Type B pancreatic cell (in vitro differentiated cells): Measurements from ENCODE around the gene NAV2. TPM values are rescaled to one million over a fixed set of nuclear protein-coding genes. Genes with fewer than 3 reads are reported as not detected.

Source experiments
- DNase-seq: peaks from one replicate; pipeline ENCODE4 v3.0.0; 2021; ENCODE audit warnings: mixed read lengths; ENCODE audit not compliant: unreplicated experiment; ENCODE audit errors: extremely low spot score
- H3K27ac Mint-ChIP-seq: 2 replicates; pipeline ENCODE4 v1.8.0; 2021; ENCODE audit warnings: mild to moderate bottlenecking, mixed read lengths
- H3K27me3 Mint-ChIP-seq: 2 replicates; pipeline ENCODE4 v1.8.0; 2021; ENCODE audit warnings: mixed read lengths
- H3K36me3 Mint-ChIP-seq: 2 replicates; pipeline ENCODE4 v1.8.0; 2021; ENCODE audit warnings: mixed read lengths
- H3K4me1 Mint-ChIP-seq: one replicate; pipeline ENCODE4 v1.8.0; 2021; ENCODE audit warnings: mixed read lengths; ENCODE audit not compliant: unreplicated experiment
- H3K4me3 Mint-ChIP-seq: 2 replicates; pipeline ENCODE4 v1.8.0; 2021; ENCODE audit warnings: mild to moderate bottlenecking, mixed read lengths
- H3K9me3 Mint-ChIP-seq: 2 replicates; pipeline ENCODE4 v1.8.0; 2021; ENCODE audit warnings: mixed read lengths
- CTCF ChIP-seq: fragments of 200-600 bp; sonication (generic); conservative IDR thresholded peaks from 2 replicates; pipeline ENCODE4 v1.5.0; 2021; ENCODE audit warnings: antibody characterized with exemption, mild to moderate bottlenecking
- total RNA-seq: library from RNA; stranded (reverse); gene quantifications from 2 replicates; pipeline ENCODE4 v1.2.1, GENCODE V29; 2021; ENCODE audit warnings: low replicate concordance

The NAV2 gene
- total RNA-seq, 1 donor from 2014 or later: 54.2 TPM

GRCh38 chr11:19879307-19880087 lies 166.9 kb downstream of the NAV2 start:
- H3K4me1 Mint-ChIP-seq: peaks cover 12% of the 10 kb centered on the region
- DNase-seq: no peak
- H3K27ac Mint-ChIP-seq: no peak overlapping the region
- no peak overlapping the region for H3K4me3 Mint-ChIP-seq
- H3K27me3 Mint-ChIP-seq: no peaks in the 10 kb centered on the region
- H3K36me3 Mint-ChIP-seq: peaks cover 20% of the 10 kb centered on the region
- H3K9me3 Mint-ChIP-seq: no peaks in the 10 kb centered on the region
- no peak for TF ChIP-seq CTCF

- no peak for DNase-seq
- H3K27me3 Mint-ChIP-seq: no peaks in the 10 kb centered on the region
- H3K27ac Mint-ChIP-seq: no peak overlapping the region
- H3K36me3 Mint-ChIP-seq: peaks cover 20% of the 10 kb centered on the region
- H3K4me3 Mint-ChIP-seq: no peak overlapping the region
- TF ChIP-seq CTCF: no peak
- H3K9me3 Mint-ChIP-seq: no peaks in the 10 kb centered on the region
- H3K4me1 Mint-ChIP-seq: peaks cover 12% of the 10 kb centered on the region
Observed at GRCh38 chr11:19880088-19880345, 167.4 kb downstream of the NAV2 start.

GRCh38 chr11:19881177-19881576 lies 168.5 kb downstream of the NAV2 start:
- DNase-seq: no peak
- H3K27me3 Mint-ChIP-seq: no peaks in the 10 kb centered on the region
- no peak for TF ChIP-seq CTCF
- no peak overlapping the region for H3K4me3 Mint-ChIP-seq
- no peak overlapping the region for H3K27ac Mint-ChIP-seq
- peaks cover 12% of the 10 kb centered on the region for H3K4me1 Mint-ChIP-seq
- H3K9me3 Mint-ChIP-seq: no peaks in the 10 kb centered on the region
- H3K36me3 Mint-ChIP-seq: peaks cover 20% of the 10 kb centered on the region

GRCh38 chr11:19882356-19882755 lies 169.7 kb downstream of the NAV2 start:
- H3K36me3 Mint-ChIP-seq: peaks cover 20% of the 10 kb centered on the region
- no peak overlapping the region for H3K27ac Mint-ChIP-seq
- no peak for TF ChIP-seq CTCF
- H3K4me1 Mint-ChIP-seq: peaks cover 12% of the 10 kb centered on the region
- H3K9me3 Mint-ChIP-seq: no peaks in the 10 kb centered on the region
- no peak for DNase-seq
- H3K27me3 Mint-ChIP-seq: no peaks in the 10 kb centered on the region
- H3K4me3 Mint-ChIP-seq: no peak overlapping the region

GRCh38 chr11:19886498-19886897 lies 173.9 kb downstream of the NAV2 start:
- TF ChIP-seq CTCF: no peak
- H3K4me1 Mint-ChIP-seq: peaks cover 16% of the 10 kb centered on the region
- H3K9me3 Mint-ChIP-seq: no peaks in the 10 kb centered on the region
- no peak overlapping the region for H3K4me3 Mint-ChIP-seq
- H3K27ac Mint-ChIP-seq: no peak overlapping the region
- H3K27me3 Mint-ChIP-seq: no peaks in the 10 kb centered on the region
- peaks cover 23% of the 10 kb centered on the region for H3K36me3 Mint-ChIP-seq
- no peak for DNase-seq

GRCh38 chr11:19887842-19888241 lies 175.2 kb downstream of the NAV2 start:
- H3K9me3 Mint-ChIP-seq: no peaks in the 10 kb centered on the region

More at GRCh38 chr11:19887842-19888241, 175.2 kb downstream of the NAV2 start:
- peaks cover 16% of the 10 kb centered on the region for H3K4me1 Mint-ChIP-seq
- H3K4me3 Mint-ChIP-seq: no peak overlapping the region
- peaks cover 22% of the 10 kb centered on the region for H3K36me3 Mint-ChIP-seq
- no peak overlapping the region for H3K27ac Mint-ChIP-seq
- no peaks in the 10 kb centered on the region for H3K27me3 Mint-ChIP-seq
- no peak for TF ChIP-seq CTCF
- DNase-seq: no peak
